A549 treated with CORT108297 at 1 μM for 4 hours (cell line): ENCODE results near the gene EIF5AL1. TPM values are rescaled to one million over a fixed set of nuclear protein-coding genes. Genes with fewer than 3 reads are reported as not detected.

Experiments used
- total RNA-seq: library from RNA; stranded (reverse); fragments of 200-300 nt; extraction: Qiagen RNA extraction; gene quantifications from 5 replicates; pipeline ENCODE4 v1.2.3, GENCODE V29; 2022

EIF5AL1 gene
- total RNA-seq: 2.2 to 3.2 TPM (median 2.4 TPM) in 5 replicates

GRCh38 chr10:79511891-79512583 lies at the start of gene EIF5AL1:
Gene EIF5AL1, plus strand, starts transcription at chr10:79512533. Its CDS starts 117 bp downstream, at chr10:79512650.

GRCh38 chr10:79560160-79560709 lies 47.9 kb downstream of the EIF5AL1 start, which contains the start of gene SFTPA2:
Gene SFTPA2, minus strand, starts transcription at chr10:79560407. Its CDS starts 924 bp downstream, at chr10:79559483.

Other genes with a start within 250 kb of the EIF5AL1 start
- gene PPIF, start 165.1 kb upstream of the EIF5AL1 start, total RNA-seq: 137 to 203 TPM (median 148 TPM) in 5 replicates
- gene ZCCHC24, start 66.9 kb upstream of the EIF5AL1 start, total RNA-seq: 3.3 to 5.2 TPM (median 4.3 TPM) in 5 replicates
- not detected in 5 replicates for gene SFTPA2, start 47.9 kb downstream of the EIF5AL1 start, total RNA-seq
- not detected in 5 replicates for gene SFTPA1, start 98.4 kb downstream of the EIF5AL1 start, total RNA-seq
- 0.33 to 0.47 TPM (median 0.34 TPM) in 5 replicates for gene NUTM2B, start 190.7 kb downstream of the EIF5AL1 start, total RNA-seq